HG02981 (cell line): Measurements from ENCODE around the gene ADD2.

Experiments
- ATAC-seq: cut with Tn5 transposase; IDR thresholded peaks from one replicate; pipeline ENCODE4 v1.9.1; 2021; ENCODE audit warnings: mild to moderate bottlenecking, moderate library complexity; ENCODE audit not compliant: unreplicated experiment

ADD2 gene

DNA sequence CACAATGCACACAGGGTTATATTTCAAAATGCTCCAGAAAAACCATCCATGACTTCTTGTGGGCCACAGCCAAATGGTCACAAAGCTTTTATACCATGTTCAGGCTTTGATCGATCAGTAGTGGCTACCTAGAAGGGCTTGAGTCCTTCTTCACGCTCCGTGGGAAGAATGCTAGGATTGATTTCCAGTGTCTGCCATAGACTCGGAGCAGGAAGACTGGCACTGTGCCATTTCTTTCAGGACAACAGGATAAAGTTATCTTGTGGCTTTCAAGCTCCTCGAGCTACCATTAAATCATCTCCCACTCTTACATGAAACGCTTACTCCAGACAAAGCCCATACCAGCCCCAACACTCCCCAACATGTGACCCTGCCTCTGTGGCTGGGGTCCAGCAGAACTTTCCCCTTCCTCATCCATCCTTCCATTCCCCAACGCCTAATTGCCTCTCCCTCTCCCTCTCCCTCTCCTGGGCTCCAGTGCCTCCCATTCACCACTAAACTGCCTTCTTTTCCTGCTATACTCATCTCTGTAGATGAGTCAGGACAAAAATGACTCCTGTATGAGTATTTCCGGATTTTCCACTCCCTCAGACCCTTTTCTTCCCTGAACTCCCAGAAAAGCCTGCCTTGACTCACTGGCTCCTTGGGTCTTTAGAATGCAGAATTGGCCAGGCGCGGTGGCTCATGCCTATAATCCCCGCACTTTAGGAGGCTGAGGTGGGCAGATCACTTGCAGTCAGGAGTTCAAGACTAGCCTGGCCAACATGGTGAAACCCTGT lies 40.9 kb downstream of the ADD2 start:
- ATAC-seq, result no peak

DNA sequence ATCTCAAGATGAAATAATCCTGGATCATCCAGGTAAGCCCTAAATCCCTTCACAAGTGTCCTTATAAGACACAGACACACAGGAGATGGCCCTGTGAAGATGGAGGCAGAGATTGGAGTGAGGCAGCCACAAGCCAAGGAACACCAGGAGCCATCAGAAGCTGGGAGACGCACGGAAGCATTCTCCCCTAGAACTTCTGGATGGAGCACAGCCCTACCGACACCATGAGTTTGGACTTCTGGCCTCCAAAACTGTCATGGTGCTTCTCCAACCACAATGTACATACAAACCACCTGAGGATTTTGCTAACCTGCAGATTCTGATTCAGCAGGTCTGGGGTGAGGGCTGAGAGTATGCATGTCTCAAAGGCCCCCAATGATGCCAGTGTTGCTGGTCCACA lies 42.5 kb downstream of the ADD2 start:
- ATAC-seq, result no peak

DNA sequence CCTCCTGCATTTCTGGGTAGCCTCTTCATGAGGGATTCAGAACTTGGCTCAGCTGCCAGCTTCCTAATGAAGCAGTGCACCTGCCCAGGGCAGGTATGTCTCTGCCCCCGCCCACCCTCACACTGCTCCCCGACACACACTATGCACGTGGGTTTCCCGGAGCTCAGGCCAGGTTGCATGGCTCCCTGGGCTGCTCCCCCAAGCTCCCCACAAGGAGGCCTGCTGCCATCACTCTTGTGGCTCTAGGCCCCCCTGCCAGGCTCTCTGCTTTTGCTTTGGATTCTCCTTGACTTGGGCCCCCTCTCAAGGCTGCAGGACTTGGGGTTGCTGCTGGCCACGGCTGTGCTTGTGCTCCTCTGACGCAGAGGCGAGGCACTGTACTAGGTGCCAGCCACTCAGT lies 43.6 kb downstream of the ADD2 start:
- ATAC-seq, result no peak

DNA sequence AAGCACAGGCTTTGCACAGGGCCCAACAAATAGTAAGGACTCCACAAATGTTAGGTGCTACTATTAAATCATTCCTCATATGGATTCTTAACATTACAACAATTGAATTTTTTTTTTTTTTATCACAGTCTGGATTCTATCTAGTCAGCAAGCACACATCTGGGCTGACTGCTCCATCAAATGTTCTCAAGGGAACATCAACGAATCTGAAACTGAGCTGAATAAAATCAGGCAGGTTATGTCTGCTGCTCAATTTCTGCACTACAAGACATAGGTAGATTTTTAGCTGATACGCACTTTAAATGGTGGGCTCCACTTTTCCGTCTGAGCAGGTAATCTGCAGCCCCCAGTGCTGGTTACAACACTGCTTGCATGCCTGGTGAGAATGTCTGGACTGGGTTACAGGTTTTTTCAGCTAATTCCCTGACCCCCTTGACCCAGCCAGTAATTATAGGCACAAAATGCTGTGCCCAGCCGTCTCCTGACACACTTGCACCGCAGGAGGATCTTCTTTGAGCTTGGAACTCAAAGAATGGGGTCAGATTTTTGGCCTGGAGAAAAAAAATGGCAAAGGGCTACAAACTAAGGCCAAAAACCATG lies 44.6 kb downstream of the ADD2 start:
- ATAC-seq, result no peak

DNA sequence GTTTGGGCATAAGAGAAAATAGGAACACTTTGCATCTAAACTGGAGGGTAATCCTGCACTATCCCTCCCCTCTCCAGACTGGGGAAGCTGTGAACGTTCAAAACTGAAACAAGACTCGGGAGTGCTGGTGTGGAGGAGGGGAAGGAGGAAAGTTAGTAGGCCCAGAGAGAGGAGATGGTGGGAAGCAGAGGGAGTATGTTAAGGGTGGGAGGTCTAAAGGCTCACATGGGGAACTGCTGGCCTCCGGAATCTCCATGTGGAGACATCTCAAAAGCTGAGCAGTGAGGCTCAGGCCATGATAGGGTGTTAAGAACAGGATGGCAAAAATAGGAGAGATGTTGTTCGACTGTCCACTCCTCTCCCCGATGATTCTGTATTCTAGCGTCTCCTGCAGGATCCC lies 47.9 kb downstream of the ADD2 start:
- no peak for ATAC-seq

DNA sequence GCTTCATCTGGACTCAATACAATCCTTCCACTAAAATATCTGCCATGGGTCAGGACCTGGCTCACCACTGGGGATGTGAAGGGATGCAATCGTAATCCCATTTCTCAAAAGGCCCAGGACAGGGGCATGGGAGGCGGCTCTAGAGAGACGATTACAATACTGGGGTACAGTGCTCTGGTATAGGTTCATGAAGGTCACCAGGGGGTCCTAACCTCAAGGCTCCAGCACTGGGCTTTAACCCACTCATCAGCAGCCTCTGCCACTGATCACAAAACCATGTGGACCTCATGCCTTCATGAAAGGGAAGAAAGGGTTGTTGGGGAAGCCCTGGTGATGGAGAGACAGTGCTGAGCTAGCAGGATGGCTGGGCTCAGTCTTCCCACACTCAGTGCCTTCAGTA lies 48.8 kb downstream of the ADD2 start:
- no peak for ATAC-seq

DNA sequence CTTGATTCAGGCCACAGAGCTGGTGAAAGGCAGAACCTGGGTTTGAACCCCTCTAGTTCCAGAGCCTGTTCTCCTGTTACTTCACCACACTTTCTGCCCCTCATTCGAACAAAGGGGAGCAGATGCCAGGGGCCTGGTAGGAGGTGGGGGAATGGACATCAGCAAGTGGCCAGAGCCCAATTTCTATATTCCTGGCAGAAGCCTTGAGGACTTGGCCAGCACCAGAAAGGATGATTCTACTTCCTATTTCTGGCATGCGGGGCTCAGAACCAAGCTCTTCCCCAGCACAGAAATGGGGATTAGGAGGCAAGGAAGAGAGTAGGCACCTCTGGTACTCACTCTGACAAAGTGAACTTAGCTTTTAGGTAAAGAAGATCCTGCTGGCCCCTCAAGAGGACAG lies 49.3 kb downstream of the ADD2 start:
- ATAC-seq, result no peak

DNA sequence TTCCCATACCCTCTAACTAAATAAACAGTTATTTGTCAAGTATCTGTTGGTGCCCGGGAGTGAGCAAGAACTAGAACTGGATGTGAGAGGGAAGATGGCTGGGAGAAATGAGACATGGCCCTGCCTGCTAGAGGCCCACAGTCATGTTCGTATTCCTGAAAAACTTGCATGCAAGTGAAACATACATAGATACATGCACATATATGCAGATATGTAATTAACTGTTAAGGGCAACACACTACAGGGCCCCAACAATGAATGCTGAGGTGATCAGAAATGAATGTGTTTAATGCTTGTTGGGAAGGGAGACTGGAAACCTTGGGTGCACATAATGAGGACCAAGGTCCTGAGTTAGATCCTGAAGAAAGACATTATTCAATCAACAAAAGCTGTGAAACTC lies 49.8 kb downstream of the ADD2 start:
- ATAC-seq, result no peak

DNA sequence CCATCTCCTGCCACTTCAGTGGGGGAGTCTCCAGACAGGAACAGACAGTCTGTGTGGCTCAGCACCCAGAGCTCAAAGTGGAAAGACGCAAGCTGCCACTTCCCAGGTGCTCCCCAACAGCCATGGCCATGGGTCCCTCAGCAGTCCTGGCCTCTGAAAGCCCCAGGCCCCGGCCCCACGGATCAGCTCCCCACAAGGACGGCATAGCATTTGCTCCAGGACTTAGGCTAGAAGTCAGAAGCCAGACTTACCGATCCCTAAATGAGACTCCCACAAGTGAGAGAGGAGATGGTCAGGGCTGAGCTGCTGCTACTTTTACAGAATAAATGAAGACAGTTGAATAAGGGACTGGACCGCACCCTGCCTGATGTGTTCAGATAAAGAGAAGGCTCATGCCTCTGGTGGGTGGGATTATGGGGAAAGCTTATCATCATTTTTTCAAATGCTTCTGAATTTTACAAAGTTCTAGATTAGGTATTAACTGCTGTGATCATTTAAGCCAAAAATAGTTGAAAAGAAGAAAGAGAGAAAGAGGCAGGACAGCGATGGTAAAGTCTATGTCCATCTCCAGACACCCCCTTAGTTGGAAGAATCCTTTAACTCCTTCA lies 50.5 kb downstream of the ADD2 start:
- no peak for ATAC-seq

DNA sequence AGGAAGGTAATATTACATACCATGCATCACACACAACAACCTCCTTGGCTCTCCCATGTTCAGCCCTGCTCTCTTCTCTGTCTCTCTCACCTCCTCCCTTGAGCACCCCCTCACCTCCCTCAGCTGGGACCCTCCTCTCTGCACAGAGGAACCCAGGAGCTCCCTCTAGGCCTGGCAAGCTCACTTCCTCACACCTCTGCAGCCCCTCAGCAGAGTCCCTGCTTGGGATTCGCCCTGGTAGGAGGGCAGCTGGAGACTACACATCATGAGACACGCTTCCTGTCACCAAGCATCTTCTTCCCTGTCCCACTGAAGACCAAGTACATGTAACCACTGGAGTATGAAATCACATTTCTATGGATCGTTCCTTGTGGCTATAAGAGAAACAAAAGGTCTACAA lies 51.0 kb downstream of the ADD2 start:
- no peak for ATAC-seq

DNA sequence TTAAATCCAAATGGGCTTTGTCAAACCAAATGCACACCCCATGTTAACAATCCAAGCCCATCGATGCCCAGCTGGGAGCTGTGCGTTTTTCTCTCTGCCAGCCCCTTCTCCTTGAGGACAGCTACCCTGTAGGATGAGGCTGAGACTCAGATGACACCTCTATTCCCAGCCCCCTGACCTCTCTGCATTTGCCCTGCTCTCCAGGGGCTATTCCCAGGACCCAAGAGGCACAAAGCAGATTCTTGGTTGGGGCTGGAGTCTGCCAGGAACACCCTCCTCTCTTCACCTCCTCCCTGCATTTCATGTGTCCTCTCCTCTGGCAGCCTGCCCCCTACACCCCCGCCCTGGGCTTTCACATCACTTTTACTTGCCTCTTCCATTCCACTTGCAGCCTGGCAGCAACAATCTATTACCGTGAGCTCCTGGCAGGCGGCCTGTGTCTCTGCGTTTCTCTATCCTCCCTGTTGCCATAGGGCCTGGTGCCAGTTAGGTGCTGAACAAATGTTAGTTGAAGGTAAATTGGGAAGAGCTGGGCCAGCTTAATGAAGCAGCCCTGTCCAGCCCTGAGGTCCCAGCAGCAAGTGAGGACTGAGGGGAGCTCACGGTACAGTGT lies 51.8 kb downstream of the ADD2 start:
- no peak for ATAC-seq

DNA sequence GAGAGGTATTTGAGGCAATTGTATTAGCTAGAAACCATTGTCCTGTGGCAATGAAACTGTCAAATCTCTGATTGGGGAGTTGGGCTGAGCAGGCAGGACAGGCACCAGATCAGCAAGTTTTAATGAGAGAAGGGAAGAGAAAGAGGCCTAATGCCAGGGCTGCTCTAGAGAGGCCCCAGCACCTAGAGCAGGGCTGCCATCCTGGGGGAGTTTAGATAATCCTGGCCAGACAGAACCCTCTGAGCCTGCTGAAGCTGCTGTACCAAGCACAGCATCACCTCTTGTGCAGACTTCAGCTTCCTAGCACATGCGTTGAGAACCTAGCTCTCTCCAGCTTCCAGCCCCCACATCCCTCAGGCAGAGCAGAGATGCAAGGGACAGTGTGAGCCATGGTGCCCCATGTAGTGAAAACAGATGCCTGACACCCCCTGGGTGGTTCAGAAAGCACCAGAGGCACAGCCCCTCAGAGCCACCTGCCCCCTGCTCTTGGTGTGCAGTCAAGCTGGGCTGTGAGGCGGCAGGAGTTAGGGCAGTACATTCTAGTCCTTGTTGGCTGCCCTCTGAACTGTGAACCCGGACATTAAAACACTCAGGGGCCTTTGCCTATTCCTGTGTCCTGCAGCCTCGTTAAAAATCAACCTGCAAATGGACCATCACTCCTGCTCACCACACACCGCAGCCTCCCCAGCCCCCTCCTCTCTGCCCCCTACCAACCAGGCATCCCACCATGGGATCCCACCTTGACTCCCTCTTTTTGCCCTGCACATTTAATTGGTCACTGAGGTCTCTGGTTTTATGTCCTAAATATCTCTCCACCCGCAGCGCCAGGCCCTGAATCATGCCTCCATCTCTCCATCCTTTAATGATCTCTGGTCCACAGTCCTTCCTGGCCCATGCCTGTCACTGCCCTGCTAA lies 52.7 kb downstream of the ADD2 start:
- no peak for ATAC-seq

DNA sequence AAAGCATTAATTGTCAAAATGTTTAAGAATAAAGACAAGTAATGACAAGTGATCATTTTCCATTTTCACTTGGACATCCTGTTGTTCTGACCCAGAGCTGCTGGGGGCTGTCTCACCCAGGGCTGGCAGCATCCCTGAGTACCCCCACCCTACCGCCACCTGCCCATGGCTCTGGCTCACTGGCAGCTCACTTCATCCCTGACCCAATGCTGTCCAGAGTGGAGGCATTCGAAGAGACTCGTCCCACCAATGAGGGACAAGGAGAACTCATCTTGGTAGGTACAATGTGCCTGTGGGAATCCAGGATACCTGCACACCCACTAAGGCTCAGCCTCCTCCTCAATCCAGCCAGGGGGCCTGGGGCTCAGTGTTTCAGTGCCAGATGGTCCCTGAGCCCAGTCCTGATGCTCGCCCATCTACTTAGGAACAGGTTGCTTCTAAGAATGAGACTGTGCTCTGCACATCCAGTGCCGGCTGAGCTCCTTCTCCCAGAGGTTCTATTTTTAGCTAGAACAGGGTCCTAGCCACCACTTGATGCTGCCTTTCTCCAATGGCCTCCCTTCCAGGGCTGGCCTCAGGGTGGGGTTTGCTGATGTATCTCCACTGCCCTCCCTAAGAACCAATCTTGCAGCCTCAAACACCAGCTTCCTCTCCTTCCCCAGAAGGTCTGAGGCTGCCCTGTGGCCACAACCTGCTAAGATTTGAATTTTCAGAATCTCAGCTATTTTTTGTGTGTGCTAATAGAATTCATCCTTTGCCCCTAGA lies 53.7 kb downstream of the ADD2 start:
- no peak for ATAC-seq

DNA sequence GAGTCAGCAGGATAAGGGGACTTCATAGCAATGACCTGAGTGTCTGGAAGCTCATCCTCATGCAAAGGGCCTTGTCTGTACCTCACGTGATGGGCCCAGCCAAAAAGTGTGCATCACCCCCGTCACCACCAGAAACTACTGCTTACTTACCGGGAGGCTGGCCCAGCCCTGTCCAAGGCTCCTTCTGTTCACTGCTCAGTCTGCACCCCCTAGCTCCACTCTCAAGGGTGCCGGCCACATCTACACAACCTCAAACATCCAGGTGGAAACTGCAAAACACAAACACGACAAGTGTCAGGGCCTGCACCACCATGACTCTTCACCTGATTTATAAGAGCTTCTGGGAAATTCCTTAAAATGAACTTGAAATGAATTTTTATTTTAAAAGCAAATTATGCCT lies 55.1 kb downstream of the ADD2 start:
- no peak for ATAC-seq

DNA sequence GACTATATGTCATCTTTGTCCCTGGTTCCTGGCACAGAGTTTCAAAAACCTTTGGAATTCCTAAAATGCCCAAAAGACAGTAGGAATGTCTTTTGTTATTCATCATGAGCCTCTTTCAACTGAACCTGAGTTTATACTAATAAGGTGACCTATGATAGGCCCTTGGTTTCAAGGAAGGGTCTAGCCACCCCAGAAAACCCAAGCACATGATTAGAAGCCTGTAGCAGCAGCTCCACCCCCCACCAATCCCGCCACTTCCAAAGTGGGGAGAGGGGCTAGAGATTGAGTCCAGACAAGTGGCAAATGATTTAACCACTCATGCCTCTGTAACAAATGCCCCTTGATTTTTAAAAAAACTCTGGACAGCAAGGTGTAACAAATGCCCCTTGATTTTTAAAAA lies 56.8 kb downstream of the ADD2 start:
- ATAC-seq, result no peak

DNA sequence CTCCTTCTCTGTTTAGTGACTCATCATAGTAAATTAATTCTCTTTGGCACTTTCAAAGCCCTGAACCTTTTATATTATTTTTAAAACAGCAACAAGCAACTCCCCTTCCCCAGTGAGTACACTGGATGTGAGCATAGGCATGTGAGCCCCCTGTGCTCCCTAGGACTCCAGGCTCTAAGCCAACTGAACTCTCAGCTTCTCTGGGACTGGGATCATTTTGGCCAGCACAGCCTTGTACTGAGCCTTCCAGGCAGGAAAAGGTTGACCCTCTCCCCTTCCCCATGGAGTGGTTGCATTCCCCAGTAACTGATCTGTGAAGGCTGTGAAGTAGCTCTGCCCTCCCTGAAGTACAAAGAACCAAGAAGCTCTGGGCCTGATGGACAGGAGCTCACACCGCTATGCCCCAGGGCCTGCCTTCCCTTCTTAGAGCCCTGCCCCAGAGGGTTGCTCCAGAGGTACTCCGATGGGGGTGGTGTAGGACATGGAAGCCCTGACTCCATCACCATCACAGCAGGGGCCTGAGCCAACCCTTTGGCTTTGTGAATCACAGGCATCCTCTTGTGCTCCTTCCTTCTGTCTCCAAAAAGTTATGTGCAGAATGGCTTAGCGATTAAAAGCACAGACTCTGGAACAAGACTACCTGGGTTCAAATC lies 57.8 kb downstream of the ADD2 start:
- ATAC-seq, result no peak

DNA sequence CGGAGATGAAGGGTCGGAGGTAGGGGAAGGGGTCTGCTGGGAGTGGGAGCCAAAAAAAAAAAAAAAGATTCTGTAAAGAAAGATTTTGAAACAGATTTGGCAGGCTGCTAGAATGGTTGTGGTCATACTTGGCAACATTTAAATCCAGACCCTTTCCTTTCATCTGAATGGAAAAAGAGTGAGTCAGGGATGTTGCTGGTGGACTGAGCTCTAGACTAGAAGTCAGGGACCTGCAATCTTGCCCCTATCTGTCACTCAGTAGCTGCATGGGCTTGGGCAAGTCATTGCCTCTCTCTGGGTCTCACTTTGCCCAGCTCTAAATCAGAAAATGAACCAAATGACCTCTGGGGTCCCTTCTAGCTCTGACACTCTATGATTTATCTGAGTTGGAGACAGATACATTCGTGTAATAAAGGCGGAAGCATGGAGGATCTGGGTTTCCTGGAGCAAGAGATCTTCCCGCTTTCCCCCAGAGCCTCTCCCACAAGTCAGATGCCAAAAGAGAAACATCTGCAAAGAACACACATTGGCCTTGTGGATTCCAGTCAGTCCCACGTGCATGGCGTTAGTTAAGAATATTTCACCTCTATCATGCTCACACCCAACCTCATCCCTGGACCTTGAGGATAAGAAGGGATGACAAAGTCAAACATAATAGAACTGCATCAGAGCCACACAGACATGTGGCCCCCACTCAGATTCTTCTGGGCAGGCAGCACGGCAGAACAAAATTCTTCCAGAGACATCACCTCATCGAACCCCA lies 58.5 kb downstream of the ADD2 start:
- no peak for ATAC-seq

DNA sequence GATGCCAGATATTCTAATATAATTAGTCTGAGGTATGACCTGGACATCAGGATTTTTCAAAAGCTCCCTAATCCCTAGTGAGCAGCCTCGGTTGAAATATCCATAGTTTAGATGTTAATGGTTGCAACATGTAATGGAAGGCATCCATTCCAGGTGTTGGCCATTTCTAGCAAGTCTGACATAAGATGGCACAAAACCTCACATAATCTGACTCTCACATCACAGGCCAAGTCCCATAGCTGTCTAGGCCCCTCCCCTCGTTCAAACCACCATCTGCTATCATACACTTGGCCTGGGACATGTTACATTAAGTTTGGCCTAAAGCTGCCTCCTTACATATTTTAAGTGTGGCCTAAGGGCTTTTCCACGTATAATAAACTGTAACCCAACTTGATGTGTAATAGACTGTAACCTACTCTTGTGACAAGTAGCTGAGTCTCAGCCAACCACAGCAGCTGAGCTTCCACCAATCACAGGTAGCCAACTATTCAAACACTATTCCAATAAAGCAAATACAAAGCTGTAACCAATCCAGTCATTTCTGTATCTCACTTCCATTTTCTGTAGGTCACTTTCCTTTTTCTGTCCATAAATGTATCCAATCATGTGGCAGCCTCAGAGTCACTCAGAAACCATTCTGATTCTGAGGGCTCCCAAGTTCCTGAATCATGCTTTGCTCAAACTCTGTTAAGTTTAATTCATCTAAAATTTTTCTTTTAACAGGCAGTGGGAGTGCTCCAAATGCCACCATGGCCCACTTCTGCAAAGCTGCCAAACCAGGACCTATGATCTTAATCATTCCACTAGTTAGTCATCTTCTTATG lies 59.4 kb downstream of the ADD2 start:
- no peak for ATAC-seq
